Right renal pelvis (tissue), 4 donors: ENCODE data around the gene SUFU. TPM values are rescaled to one million over a fixed set of nuclear protein-coding genes. Genes with fewer than 3 reads are reported as not detected.

Experiments used
- DNase-seq, 4 donors: peaks; one replicate each; pipeline ENCODE4 v3.0.0-alpha.2; 2013; ENCODE audit warnings: low read depth in 4 of 4, low spot score in 3 of 4, missing footprints in 1 of 4
- polyA plus RNA-seq, 4 donors: library from polyadenylated mRNA; unstranded; fragments of 120-200 nt; gene quantifications; one replicate each; pipeline ENCODE4 v1.2.1, GENCODE V29; 2013; ENCODE audit not compliant: insufficient read length in 4 of 4

SUFU gene
- polyA plus RNA-seq, 4 donors = 26.4 to 32.0 (median 30.3) TPM

- no peak for DNase-seq
These were observed 109.5 kb downstream of the SUFU start for GRCh38 chr10:102613286-102613685.

- DNase-seq = no peak
These were observed 110.0 kb downstream of the SUFU start for GRCh38 chr10:102613785-102614184.

GRCh38 chr10:102614888-102615287, 111.1 kb downstream of the SUFU start:
- no peak for DNase-seq

GRCh38 chr10:102615361-102615760, 111.6 kb downstream of the SUFU start:
- DNase-seq = no peak

GRCh38 chr10:102616066-102616770, 112.4 kb downstream of the SUFU start:
- no peak for DNase-seq

GRCh38 chr10:102617041-102617440, 113.3 kb downstream of the SUFU start:
- DNase-seq = no peak

- DNase-seq = no peak
These were observed 114.0 kb downstream of the SUFU start for GRCh38 chr10:102617816-102618215.

GRCh38 chr10:102619281-102619981, 115.7 kb downstream of the SUFU start:
- DNase-seq = no peak

- no peak for DNase-seq
These were observed 116.4 kb downstream of the SUFU start for GRCh38 chr10:102620138-102620590.

- DNase-seq = no peak
These were observed 117.0 kb downstream of the SUFU start for GRCh38 chr10:102620591-102621442.

- no peak for DNase-seq
These were observed 117.9 kb downstream of the SUFU start for GRCh38 chr10:102621443-102622325.

GRCh38 chr10:102624094-102624493, 120.3 kb downstream of the SUFU start:
- no peak for DNase-seq

GRCh38 chr10:102624751-102625645, 121.2 kb downstream of the SUFU start:
- no peak for DNase-seq

- no peak for DNase-seq
These were observed 122.4 kb downstream of the SUFU start for GRCh38 chr10:102626026-102626685.

- DNase-seq = no peak
These were observed 123.5 kb downstream of the SUFU start for GRCh38 chr10:102627291-102627735.

- DNase-seq = no peak
These were observed 124.0 kb downstream of the SUFU start for GRCh38 chr10:102627736-102628293.

- DNase-seq = no peak
These were observed 124.7 kb downstream of the SUFU start for GRCh38 chr10:102628451-102628911.
